Measurements from ENCODE around the gene SOX5. TPM values are rescaled to one million over a fixed set of nuclear protein-coding genes. Genes with fewer than 3 reads are reported as not detected.

Gene SOX5
- polyA plus RNA-seq, 1 of the 3 experiments (the other 2 are of a cell fraction) = 0.21 TPM

DNA sequence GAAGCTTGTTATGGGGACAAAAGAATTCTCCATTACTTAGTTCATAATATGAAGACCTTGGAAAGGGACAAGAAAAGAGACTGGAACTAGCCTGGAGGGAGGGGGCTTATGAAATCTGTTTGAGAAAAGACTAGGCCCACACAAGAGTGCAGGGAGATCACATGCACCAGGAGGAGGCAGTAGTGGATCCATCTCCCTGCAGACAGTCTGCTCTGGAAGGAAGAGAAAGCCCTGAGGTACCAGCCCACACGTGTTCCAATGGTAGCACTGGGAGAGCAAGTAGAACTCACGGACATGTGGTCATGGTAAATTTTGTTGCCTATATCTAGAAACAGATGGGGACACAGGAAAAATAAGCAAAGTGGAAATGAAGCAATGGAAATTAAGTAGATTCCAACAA, 445.4 kb downstream of the SOX5 start (continued):
- TF ChIP-seq, protein P1, sequence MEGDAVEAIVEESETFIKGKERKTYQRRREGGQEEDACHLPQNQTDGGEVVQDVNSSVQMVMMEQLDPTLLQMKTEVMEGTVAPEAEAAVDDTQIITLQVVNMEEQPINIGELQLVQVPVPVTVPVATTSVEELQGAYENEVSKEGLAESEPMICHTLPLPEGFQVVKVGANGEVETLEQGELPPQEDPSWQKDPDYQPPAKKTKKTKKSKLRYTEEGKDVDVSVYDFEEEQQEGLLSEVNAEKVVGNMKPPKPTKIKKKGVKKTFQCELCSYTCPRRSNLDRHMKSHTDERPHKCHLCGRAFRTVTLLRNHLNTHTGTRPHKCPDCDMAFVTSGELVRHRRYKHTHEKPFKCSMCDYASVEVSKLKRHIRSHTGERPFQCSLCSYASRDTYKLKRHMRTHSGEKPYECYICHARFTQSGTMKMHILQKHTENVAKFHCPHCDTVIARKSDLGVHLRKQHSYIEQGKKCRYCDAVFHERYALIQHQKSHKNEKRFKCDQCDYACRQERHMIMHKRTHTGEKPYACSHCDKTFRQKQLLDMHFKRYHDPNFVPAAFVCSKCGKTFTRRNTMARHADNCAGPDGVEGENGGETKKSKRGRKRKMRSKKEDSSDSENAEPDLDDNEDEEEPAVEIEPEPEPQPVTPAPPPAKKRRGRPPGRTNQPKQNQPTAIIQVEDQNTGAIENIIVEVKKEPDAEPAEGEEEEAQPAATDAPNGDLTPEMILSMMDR (IDR thresholded peaks at IDR 0.05) = no peak
- TF ChIP-seq, protein P2, sequence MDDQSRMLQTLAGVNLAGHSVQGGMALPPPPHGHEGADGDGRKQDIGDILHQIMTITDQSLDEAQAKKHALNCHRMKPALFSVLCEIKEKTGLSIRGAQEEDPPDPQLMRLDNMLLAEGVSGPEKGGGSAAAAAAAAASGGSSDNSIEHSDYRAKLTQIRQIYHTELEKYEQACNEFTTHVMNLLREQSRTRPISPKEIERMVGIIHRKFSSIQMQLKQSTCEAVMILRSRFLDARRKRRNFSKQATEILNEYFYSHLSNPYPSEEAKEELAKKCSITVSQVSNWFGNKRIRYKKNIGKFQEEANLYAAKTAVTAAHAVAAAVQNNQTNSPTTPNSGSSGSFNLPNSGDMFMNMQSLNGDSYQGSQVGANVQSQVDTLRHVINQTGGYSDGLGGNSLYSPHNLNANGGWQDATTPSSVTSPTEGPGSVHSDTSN (IDR thresholded peaks at IDR 0.05) = no peak
- TF ChIP-seq EP300 (IDR thresholded peaks at IDR 0.05; ENCODE audit: borderline replicate concordance in 1 of 2, low read depth in 1 of 2, low read length in 1 of 2) = no peak
- no peak for TF ChIP-seq GABPA (IDR thresholded peaks at IDR 0.05; ENCODE audit: low read depth)
- TF ChIP-seq, protein P3, sequence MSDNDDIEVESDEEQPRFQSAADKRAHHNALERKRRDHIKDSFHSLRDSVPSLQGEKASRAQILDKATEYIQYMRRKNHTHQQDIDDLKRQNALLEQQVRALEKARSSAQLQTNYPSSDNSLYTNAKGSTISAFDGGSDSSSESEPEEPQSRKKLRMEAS (IDR thresholded peaks at IDR 0.05; ENCODE audit: low read depth) = no peak
- TF ChIP-seq JUND (IDR thresholded peaks at IDR 0.05) = no peak
- TF ChIP-seq RFX5 (IDR thresholded peaks at IDR 0.05; ENCODE audit: low read length) = no peak

DNA sequence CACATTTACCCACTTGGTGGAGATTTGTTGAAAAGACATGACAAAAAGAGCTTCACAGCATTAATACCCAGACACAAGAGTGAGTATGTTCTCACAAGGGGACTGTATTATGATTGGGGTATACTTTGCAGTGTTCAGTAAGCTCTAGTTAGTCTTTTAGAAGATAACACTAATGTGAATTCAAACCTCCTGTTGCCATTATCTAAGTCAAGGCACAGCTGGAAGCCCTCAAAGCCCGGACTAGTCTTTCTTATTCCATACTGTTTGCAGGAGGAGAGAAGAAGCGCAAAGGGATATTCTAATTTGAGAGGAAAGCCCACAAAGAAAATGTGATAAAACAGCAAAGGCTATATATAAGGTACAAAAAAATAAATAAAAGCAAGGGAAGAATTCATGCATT, 445.9 kb downstream of the SOX5 start:
- no peak overlapping the region for H2AFZ ChIP-seq (ENCODE audit: low read depth)
- H4K20me1 ChIP-seq (ENCODE audit: insufficient read depth) = no peaks in the 10 kb centered on the region
- no peaks in the 10 kb centered on the region for H3K9me2 ChIP-seq
- H3K4me3 ChIP-seq (ENCODE audit: low read depth in 2 of 2, low read length in 1 of 2) = no peak overlapping the region
- no peak overlapping the region for H3K4me2 ChIP-seq
- H3K27me3 ChIP-seq (ENCODE audit: insufficient read depth) = no peaks in the 10 kb centered on the region
- ChIA-PET POLR2A (no interaction called here), CTCF (interaction anchor here (0.6 to 0.8 kb wide), 2 partner anchors 10 to 26 kb away, joined by 3 read pairs; no protein-coding TSS in a partner anchor)
- H3K9me3 ChIP-seq = no peaks in the 10 kb centered on the region
- H3K9ac ChIP-seq = no peak overlapping the region
- no peaks in the 10 kb centered on the region for H3K4me1 ChIP-seq (ENCODE audit: control insufficient read depth in 1 of 2, insufficient read depth in 2 of 2, low read depth in 1 of 2, low read length in 1 of 2)
- no peak overlapping the region for H3K27ac ChIP-seq (ENCODE audit: low read depth in 2 of 2, low read length in 1 of 2)
- TF ChIP-seq MXI1 (IDR thresholded peaks at IDR 0.05; ENCODE audit: low read depth, low read length) = no peak
- TF ChIP-seq, protein P4, sequence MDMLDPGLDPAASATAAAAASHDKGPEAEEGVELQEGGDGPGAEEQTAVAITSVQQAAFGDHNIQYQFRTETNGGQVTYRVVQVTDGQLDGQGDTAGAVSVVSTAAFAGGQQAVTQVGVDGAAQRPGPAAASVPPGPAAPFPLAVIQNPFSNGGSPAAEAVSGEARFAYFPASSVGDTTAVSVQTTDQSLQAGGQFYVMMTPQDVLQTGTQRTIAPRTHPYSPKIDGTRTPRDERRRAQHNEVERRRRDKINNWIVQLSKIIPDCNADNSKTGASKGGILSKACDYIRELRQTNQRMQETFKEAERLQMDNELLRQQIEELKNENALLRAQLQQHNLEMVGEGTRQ (IDR thresholded peaks at IDR 0.05; ENCODE audit: borderline replicate concordance, low read depth, low read length) = no peak
- no peak for TF ChIP-seq RFX5 (IDR thresholded peaks at IDR 0.05; ENCODE audit: low read length)
- TF ChIP-seq NFIC (IDR thresholded peaks at IDR 0.05; ENCODE audit: borderline replicate concordance) = no peak
- no peak for TF ChIP-seq GABPA (IDR thresholded peaks at IDR 0.05; ENCODE audit: low read depth)
- TF ChIP-seq RCOR1 (IDR thresholded peaks at IDR 0.05; ENCODE audit: low read length) = no peak
- no peak for TF ChIP-seq NRF1 (IDR thresholded peaks at IDR 0.05; ENCODE audit: low read depth, low read length)
- TF ChIP-seq, protein P5, sequence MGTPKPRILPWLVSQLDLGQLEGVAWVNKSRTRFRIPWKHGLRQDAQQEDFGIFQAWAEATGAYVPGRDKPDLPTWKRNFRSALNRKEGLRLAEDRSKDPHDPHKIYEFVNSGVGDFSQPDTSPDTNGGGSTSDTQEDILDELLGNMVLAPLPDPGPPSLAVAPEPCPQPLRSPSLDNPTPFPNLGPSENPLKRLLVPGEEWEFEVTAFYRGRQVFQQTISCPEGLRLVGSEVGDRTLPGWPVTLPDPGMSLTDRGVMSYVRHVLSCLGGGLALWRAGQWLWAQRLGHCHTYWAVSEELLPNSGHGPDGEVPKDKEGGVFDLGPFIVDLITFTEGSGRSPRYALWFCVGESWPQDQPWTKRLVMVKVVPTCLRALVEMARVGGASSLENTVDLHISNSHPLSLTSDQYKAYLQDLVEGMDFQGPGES (IDR thresholded peaks at IDR 0.05; ENCODE audit: low read depth, low read length) = no peak
- TF ChIP-seq TCF12 (IDR thresholded peaks at IDR 0.05) = no peak
- TF ChIP-seq, protein P3 (IDR thresholded peaks at IDR 0.05; ENCODE audit: low read depth) = no peak
- TF ChIP-seq YY1 (IDR thresholded peaks at IDR 0.05; ENCODE audit: low read depth) = no peak
- TF ChIP-seq, protein P6, sequence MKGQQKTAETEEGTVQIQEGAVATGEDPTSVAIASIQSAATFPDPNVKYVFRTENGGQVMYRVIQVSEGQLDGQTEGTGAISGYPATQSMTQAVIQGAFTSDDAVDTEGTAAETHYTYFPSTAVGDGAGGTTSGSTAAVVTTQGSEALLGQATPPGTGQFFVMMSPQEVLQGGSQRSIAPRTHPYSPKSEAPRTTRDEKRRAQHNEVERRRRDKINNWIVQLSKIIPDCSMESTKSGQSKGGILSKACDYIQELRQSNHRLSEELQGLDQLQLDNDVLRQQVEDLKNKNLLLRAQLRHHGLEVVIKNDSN (IDR thresholded peaks at IDR 0.05; ENCODE audit: borderline replicate concordance, low read depth) = no peak
- TF ChIP-seq TAF1 (IDR thresholded peaks at IDR 0.05; ENCODE audit: borderline replicate concordance, low read depth, low read length) = no peak
- no peak for TF ChIP-seq EP300 (IDR thresholded peaks at IDR 0.05; ENCODE audit: borderline replicate concordance in 1 of 2, low read depth in 1 of 2, low read length in 1 of 2)
- no peak for TF ChIP-seq MEF2A (IDR thresholded peaks at IDR 0.05; ENCODE audit: borderline replicate concordance, low read depth)
- TF ChIP-seq, protein P2 (IDR thresholded peaks at IDR 0.05) = no peak
- no peak for TF ChIP-seq RXRA (IDR thresholded peaks at IDR 0.05; ENCODE audit: borderline replicate concordance, low read depth)
- TF ChIP-seq, protein P7, sequence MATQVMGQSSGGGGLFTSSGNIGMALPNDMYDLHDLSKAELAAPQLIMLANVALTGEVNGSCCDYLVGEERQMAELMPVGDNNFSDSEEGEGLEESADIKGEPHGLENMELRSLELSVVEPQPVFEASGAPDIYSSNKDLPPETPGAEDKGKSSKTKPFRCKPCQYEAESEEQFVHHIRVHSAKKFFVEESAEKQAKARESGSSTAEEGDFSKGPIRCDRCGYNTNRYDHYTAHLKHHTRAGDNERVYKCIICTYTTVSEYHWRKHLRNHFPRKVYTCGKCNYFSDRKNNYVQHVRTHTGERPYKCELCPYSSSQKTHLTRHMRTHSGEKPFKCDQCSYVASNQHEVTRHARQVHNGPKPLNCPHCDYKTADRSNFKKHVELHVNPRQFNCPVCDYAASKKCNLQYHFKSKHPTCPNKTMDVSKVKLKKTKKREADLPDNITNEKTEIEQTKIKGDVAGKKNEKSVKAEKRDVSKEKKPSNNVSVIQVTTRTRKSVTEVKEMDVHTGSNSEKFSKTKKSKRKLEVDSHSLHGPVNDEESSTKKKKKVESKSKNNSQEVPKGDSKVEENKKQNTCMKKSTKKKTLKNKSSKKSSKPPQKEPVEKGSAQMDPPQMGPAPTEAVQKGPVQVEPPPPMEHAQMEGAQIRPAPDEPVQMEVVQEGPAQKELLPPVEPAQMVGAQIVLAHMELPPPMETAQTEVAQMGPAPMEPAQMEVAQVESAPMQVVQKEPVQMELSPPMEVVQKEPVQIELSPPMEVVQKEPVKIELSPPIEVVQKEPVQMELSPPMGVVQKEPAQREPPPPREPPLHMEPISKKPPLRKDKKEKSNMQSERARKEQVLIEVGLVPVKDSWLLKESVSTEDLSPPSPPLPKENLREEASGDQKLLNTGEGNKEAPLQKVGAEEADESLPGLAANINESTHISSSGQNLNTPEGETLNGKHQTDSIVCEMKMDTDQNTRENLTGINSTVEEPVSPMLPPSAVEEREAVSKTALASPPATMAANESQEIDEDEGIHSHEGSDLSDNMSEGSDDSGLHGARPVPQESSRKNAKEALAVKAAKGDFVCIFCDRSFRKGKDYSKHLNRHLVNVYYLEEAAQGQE (IDR thresholded peaks at IDR 0.05; ENCODE audit: low read depth, low read length) = no peak
- H3K36me3 ChIP-seq (replicated peaks in 1 of 2; ENCODE audit: control insufficient read depth in 1 of 2, insufficient read depth in 2 of 2, low read length in 1 of 2) = no peaks in the 10 kb centered on the region
- H3K79me2 ChIP-seq (ENCODE audit: insufficient read depth) = no peaks in the 10 kb centered on the region
- H3F3A ChIP-seq (replicated peaks; ENCODE audit: insufficient read depth) = no peaks in the 10 kb centered on the region
- no peak for DNase-seq
- WGBS (ENCODE audit: low lambda C conversion rate) = 48% methylated on average over 2 of the region's 2 CpGs

All from SK-N-SH (cell line).